GM23338 (cell line): ENCODE measurements around the gene STIM1. TPM values are rescaled to one million over a fixed set of nuclear protein-coding genes. Genes with fewer than 3 reads are reported as not detected.

ENCODE experiments used
- ATAC-seq: fragments of 200-7000 bp; cut with Tn5 transposase; 3 replicates; pipeline ENCODE4 v1.9.1; 2020
- DNase-seq: peaks from one replicate; pipeline ENCODE4 v3.0.0-alpha.2; 2015; ENCODE audit warnings: low spot score
- H2AFZ ChIP-seq: fragments of 200-600 bp; sonication (generic); 2 replicates; pipeline ENCODE4 v1.8.0; 2016; ENCODE audit warnings: antibody characterized with exemption, mild to moderate bottlenecking, moderate library complexity
- H3F3A ChIP-seq: fragments of 200-600 bp; sonication (generic); replicated peaks from 2 replicates; pipeline ENCODE4 v1.8.0; 2017; ENCODE audit warnings: antibody characterized with exemption, mixed run types, low read depth
- H3K27ac ChIP-seq: fragments of 200-600 bp; sonication (generic); 2 replicates; pipeline ENCODE4 v1.6.1; 2016; ENCODE audit warnings: low read depth
- H3K27me3 ChIP-seq: fragments of 200-600 bp; sonication (generic); 2 replicates; pipeline ENCODE4 v1.8.0; 2016; ENCODE audit warnings: mild to moderate bottlenecking, mixed run types, moderate library complexity; ENCODE audit not compliant: insufficient read depth
- H3K36me3 ChIP-seq: fragments of 200-600 bp; sonication (generic); 2 replicates; pipeline ENCODE4 v1.8.0; 2016; ENCODE audit warnings: mild to moderate bottlenecking; ENCODE audit not compliant: insufficient read depth
- H3K4me1 ChIP-seq: fragments of 200-600 bp; sonication (generic); 2 replicates; pipeline ENCODE4 v1.8.0; 2016; ENCODE audit warnings: mild to moderate bottlenecking, moderate library complexity; ENCODE audit not compliant: insufficient read depth
- H3K4me2 ChIP-seq: fragments of 200-600 bp; sonication (generic); 2 replicates; pipeline ENCODE4 v1.7.1; 2017; ENCODE audit warnings: mixed run types
- H3K4me3 ChIP-seq: fragments of 200-600 bp; sonication (generic); 2 replicates; pipeline ENCODE4 v1.6.1; 2016; ENCODE audit warnings: mixed run types
- H3K79me2 ChIP-seq: fragments of 200-600 bp; sonication (generic); replicated peaks from 2 replicates; pipeline ENCODE4 v1.8.0; 2017; ENCODE audit warnings: mild to moderate bottlenecking; ENCODE audit not compliant: insufficient read depth
- H3K9me2 ChIP-seq: fragments of 200-600 bp; sonication (generic); 2 replicates; pipeline ENCODE4 v1.8.0; 2017; ENCODE audit not compliant: insufficient read depth
- H4K20me1 ChIP-seq: fragments of 200-600 bp; sonication (generic); replicated peaks from 2 replicates; pipeline ENCODE4 v1.8.0; 2017; ENCODE audit warnings: mild to moderate bottlenecking; ENCODE audit not compliant: insufficient read depth
- H3K27ac Mint-ChIP-seq: 2 replicates; pipeline ENCODE4 v1.8.0; 2020; ENCODE audit warnings: inconsistent platforms, mild to moderate bottlenecking, moderate library complexity, mixed read lengths
- H3K27me3 Mint-ChIP-seq: 3 replicates; pipeline ENCODE4 v1.8.0; 2022; ENCODE audit warnings: low read depth, mild to moderate bottlenecking, moderate library complexity, mixed read lengths, inconsistent platforms; ENCODE audit not compliant: insufficient read depth, poor library complexity
- H3K36me3 Mint-ChIP-seq: 3 replicates; pipeline ENCODE4 v1.8.0; 2021; ENCODE audit warnings: low read depth, mild to moderate bottlenecking, inconsistent platforms, moderate library complexity, mixed read lengths
- H3K4me1 Mint-ChIP-seq: 3 replicates; pipeline ENCODE4 v1.8.0; 2020; ENCODE audit warnings: mild to moderate bottlenecking, inconsistent platforms, mixed read lengths
- H3K4me3 Mint-ChIP-seq: 3 replicates; pipeline ENCODE4 v1.8.0; 2021; ENCODE audit warnings: moderate library complexity, mild to moderate bottlenecking, inconsistent platforms, mixed read lengths
- H3K9me3 Mint-ChIP-seq: 3 replicates; pipeline ENCODE4 v1.8.0; 2020; ENCODE audit warnings: moderate library complexity, mild to moderate bottlenecking, inconsistent platforms, mixed read lengths
- CREB1 ChIP-seq: fragments of 250-450 bp; sonication (Bioruptor Pico); IDR thresholded peaks from 2 replicates; pipeline ENCODE4 v1.5.0; 2020; ENCODE audit warnings: low read depth, mild to moderate bottlenecking, moderate library complexity
- CTCF ChIP-seq, 2 experiments: fragments of 200-600 bp in 1 of 2; sonication (generic) in 1 of 2; conservative IDR thresholded peaks; 2 replicates each; pipeline versions ENCODE4 v1.5.1 to v1.6.1; 2016 to 2017; ENCODE audit warnings: antibody characterized with exemption in 2 of 2, low read depth in 2 of 2, mild to moderate bottlenecking in 2 of 2, moderate library complexity in 1 of 2
- EZH2 ChIP-seq: fragments of 200-600 bp; sonication (generic); IDR thresholded peaks from one replicate; pipeline ENCODE4 v1.8.0; 2017; ENCODE audit warnings: antibody characterized with exemption, mild to moderate bottlenecking, low read depth; ENCODE audit not compliant: unreplicated experiment
- ZNF114 ChIP-seq: fragments of 250-450 bp; sonication (Bioruptor Pico); IDR thresholded peaks from 2 replicates; pipeline ENCODE4 v1.5.0; 2020; ENCODE audit warnings: mild to moderate bottlenecking, moderate library complexity
- ZNF462 ChIP-seq: fragments of 250-450 bp; sonication (Bioruptor Pico); IDR thresholded peaks from 2 replicates; pipeline ENCODE4 v1.5.0; 2020; ENCODE audit warnings: mild to moderate bottlenecking, moderate library complexity
- polyA plus RNA-seq: library from polyadenylated mRNA; unstranded; fragments of >200 nt; fragmentation: Nextera tagmentation; extraction: Ambion mirVana; gene quantifications from 2 replicates; pipeline ENCODE4 v1.2.1, GENCODE V29; 2016
- total RNA-seq: library from RNA; depleted of rRNA; stranded (reverse); fragments of >200 nt; shearing (Covaris generic); gene quantifications from 2 replicates; pipeline ENCODE4 v1.2.3, GENCODE V29; 2014
- TF ChIP-seq, protein P1 (sequence below): IDR thresholded peaks from one replicate; pipeline ENCODE4 v1.6.1; 2018; ENCODE audit warnings: antibody characterized with exemption; ENCODE audit not compliant: unreplicated experiment

STIM1 gene
- total and polyA plus RNA-seq, 2 experiments from 2014 or later, result 3.5 to 14.0 TPM

GRCh38 chr11:3878258-3878584 is 22.8 kb downstream of the STIM1 start:
- peaks cover 13% of the 10 kb centered on the region for H3K4me1 Mint-ChIP-seq
- peaks cover 17% of the 10 kb centered on the region for H3K4me1 ChIP-seq
- no peaks in the 10 kb centered on the region for H3K27me3 ChIP-seq
- H4K20me1 ChIP-seq, result peaks cover 8% of the 10 kb centered on the region
- H3K4me3 Mint-ChIP-seq, result no peak overlapping the region
- H3K4me2 ChIP-seq, result no peak overlapping the region
- H3K36me3 ChIP-seq, result no peaks in the 10 kb centered on the region
- no peak overlapping the region for H3K27ac ChIP-seq
- no peaks in the 10 kb centered on the region for H3K9me3 Mint-ChIP-seq
- H3K79me2 ChIP-seq, result no peaks in the 10 kb centered on the region
- no peak for ATAC-seq
- H3K27me3 Mint-ChIP-seq, result peaks cover 5% of the 10 kb centered on the region
- no peaks in the 10 kb centered on the region for H3F3A ChIP-seq
- H2AFZ ChIP-seq, result no peak overlapping the region
- H3K9me2 ChIP-seq, result no peaks in the 10 kb centered on the region
- no peak overlapping the region for H3K27ac Mint-ChIP-seq
- no peaks in the 10 kb centered on the region for H3K36me3 Mint-ChIP-seq
- no peak for TF ChIP-seq EZH2
- no peak for TF ChIP-seq CREB1 (CRISPR knock-in tag)
- TF ChIP-seq, protein P1, sequence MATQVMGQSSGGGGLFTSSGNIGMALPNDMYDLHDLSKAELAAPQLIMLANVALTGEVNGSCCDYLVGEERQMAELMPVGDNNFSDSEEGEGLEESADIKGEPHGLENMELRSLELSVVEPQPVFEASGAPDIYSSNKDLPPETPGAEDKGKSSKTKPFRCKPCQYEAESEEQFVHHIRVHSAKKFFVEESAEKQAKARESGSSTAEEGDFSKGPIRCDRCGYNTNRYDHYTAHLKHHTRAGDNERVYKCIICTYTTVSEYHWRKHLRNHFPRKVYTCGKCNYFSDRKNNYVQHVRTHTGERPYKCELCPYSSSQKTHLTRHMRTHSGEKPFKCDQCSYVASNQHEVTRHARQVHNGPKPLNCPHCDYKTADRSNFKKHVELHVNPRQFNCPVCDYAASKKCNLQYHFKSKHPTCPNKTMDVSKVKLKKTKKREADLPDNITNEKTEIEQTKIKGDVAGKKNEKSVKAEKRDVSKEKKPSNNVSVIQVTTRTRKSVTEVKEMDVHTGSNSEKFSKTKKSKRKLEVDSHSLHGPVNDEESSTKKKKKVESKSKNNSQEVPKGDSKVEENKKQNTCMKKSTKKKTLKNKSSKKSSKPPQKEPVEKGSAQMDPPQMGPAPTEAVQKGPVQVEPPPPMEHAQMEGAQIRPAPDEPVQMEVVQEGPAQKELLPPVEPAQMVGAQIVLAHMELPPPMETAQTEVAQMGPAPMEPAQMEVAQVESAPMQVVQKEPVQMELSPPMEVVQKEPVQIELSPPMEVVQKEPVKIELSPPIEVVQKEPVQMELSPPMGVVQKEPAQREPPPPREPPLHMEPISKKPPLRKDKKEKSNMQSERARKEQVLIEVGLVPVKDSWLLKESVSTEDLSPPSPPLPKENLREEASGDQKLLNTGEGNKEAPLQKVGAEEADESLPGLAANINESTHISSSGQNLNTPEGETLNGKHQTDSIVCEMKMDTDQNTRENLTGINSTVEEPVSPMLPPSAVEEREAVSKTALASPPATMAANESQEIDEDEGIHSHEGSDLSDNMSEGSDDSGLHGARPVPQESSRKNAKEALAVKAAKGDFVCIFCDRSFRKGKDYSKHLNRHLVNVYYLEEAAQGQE, result no peak
- no peak for TF ChIP-seq CTCF (conservative IDR thresholded peaks at IDR 0.05; ENCODE audit: low read depth in 2 of 2)
- TF ChIP-seq ZNF114 (CRISPR knock-in tag), result no peak
- no peak for TF ChIP-seq ZNF462 (CRISPR knock-in tag)
- DNase-seq, result no peak
- no peak overlapping the region for H3K4me3 ChIP-seq
